Thyroid gland (tissue), 4 donors: ENCODE data around the gene ENTPD8.

Experiments used
- POLR2A ChIP-seq, 2 donors: fragments of 450-650 bp; IDR thresholded peaks; one replicate each; pipeline ENCODE4 v1.6.1; 2017; ENCODE audit warnings: antibody characterized with exemption in 2 of 2, mild to moderate bottlenecking in 2 of 2, moderate library complexity in 1 of 2
- TF ChIP-seq, protein P1 (sequence below), 6 experiments: fragments of 200-600 bp in 3 of 6; fragments of 450-650 bp in 3 of 6; sonication (generic) in 3 of 6; IDR thresholded peaks; one replicate each; pipeline ENCODE4 v1.5.1; 2016 to 2019; ENCODE audit warnings: antibody characterized with exemption in 6 of 6, mild to moderate bottlenecking in 2 of 6, inconsistent platforms in 1 of 6, moderate library complexity in 1 of 6

DNA sequence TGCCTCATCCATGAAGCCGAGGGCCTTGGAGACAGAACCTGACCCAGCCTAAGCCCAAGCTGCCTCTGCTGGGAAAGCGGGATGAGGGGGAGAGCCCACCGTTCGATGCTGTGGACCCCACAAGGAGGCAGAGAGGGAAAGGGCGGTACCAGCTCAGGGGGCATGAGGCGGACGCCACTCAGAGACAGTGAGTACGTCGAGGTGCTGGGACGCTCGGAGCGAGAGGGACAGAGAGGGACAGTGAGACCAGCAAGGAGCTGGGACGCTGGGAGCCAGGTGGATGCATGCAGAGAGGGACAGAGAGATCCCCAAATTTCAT lies 51.8 kb downstream of the ENTPD8 start:
- TF ChIP-seq, protein P1, sequence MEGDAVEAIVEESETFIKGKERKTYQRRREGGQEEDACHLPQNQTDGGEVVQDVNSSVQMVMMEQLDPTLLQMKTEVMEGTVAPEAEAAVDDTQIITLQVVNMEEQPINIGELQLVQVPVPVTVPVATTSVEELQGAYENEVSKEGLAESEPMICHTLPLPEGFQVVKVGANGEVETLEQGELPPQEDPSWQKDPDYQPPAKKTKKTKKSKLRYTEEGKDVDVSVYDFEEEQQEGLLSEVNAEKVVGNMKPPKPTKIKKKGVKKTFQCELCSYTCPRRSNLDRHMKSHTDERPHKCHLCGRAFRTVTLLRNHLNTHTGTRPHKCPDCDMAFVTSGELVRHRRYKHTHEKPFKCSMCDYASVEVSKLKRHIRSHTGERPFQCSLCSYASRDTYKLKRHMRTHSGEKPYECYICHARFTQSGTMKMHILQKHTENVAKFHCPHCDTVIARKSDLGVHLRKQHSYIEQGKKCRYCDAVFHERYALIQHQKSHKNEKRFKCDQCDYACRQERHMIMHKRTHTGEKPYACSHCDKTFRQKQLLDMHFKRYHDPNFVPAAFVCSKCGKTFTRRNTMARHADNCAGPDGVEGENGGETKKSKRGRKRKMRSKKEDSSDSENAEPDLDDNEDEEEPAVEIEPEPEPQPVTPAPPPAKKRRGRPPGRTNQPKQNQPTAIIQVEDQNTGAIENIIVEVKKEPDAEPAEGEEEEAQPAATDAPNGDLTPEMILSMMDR (IDR thresholded peaks at IDR 0.05), result no peak
- no peak for TF ChIP-seq POLR2A (IDR thresholded peaks at IDR 0.05)
